Ascending aorta (tissue), 2 donors: ENCODE measurements around the gene CRLF1. TPM values are rescaled to one million over a fixed set of nuclear protein-coding genes. Genes with fewer than 3 reads are reported as not detected.

Source experiments
- DNase-seq, 2 donors: peaks; one replicate each; pipeline ENCODE4 v3.0.0-alpha.2; 2019; ENCODE audit warnings: low spot score in 2 of 2
- H3K27ac ChIP-seq, 2 donors: fragments of 200-600 bp; sonication (generic); one replicate each; pipeline ENCODE4 v1.5.1; 2016 to 2017; ENCODE audit warnings: mild to moderate bottlenecking in 1 of 2
- H3K27me3 ChIP-seq: fragments of 200-600 bp; sonication (generic); one replicate; pipeline ENCODE4 v1.5.1; 2017
- H3K36me3 ChIP-seq, 2 donors: fragments of 200-600 bp; sonication (generic); one replicate each; pipeline ENCODE4 v1.5.1; 2016
- H3K4me1 ChIP-seq, 2 donors: fragments of 200-600 bp; sonication (generic); one replicate each; pipeline ENCODE4 v1.5.1; 2016 to 2017; ENCODE audit warnings: mild to moderate bottlenecking in 1 of 2
- H3K4me3 ChIP-seq, 2 donors: fragments of 200-600 bp; sonication (generic); one replicate each; pipeline ENCODE4 v1.5.1; 2016 to 2017; ENCODE audit warnings: mild to moderate bottlenecking in 1 of 2
- H3K9me3 ChIP-seq, 2 donors: fragments of 200-600 bp; sonication (generic); one replicate each; pipeline ENCODE4 v1.5.1; 2016
- intact Hi-C: fragments of 100-400 bp; cut with DNase I; formaldehyde crosslinking; loops from one replicate; pipeline ENCODE4 v1.15.1; 2023
- total RNA-seq: library from RNA; depleted of rRNA; stranded (reverse); fragments of >200 nt; gene quantifications from one replicate; pipeline ENCODE4 v1.1.0, GENCODE V29; 2016
- TF ChIP-seq, protein P1 (sequence below), 3 experiments: fragments of 200-600 bp in 2 of 3; fragments of 450-650 bp in 1 of 3; sonication (generic) in 2 of 3; IDR thresholded peaks; one replicate each; pipeline ENCODE4 v1.5.1; 2016 to 2019; ENCODE audit warnings: antibody characterized with exemption in 3 of 3, mild to moderate bottlenecking in 1 of 3, moderate library complexity in 1 of 3

The CRLF1 gene
- total RNA-seq, 1 donor from 2014 or later, result 638 TPM

- DNase-seq, result no peak
- Histone ChIP-seq H3K4me1 (no peaks in the 10 kb centered on the region), H3K4me3 (no peak overlapping the region), H3K27ac (no peak overlapping the region), H3K27me3 (no peaks in the 10 kb centered on the region), H3K36me3 (no peaks in the 10 kb centered on the region), H3K9me3 (no peaks in the 10 kb centered on the region)
- TF ChIP-seq, protein P1, sequence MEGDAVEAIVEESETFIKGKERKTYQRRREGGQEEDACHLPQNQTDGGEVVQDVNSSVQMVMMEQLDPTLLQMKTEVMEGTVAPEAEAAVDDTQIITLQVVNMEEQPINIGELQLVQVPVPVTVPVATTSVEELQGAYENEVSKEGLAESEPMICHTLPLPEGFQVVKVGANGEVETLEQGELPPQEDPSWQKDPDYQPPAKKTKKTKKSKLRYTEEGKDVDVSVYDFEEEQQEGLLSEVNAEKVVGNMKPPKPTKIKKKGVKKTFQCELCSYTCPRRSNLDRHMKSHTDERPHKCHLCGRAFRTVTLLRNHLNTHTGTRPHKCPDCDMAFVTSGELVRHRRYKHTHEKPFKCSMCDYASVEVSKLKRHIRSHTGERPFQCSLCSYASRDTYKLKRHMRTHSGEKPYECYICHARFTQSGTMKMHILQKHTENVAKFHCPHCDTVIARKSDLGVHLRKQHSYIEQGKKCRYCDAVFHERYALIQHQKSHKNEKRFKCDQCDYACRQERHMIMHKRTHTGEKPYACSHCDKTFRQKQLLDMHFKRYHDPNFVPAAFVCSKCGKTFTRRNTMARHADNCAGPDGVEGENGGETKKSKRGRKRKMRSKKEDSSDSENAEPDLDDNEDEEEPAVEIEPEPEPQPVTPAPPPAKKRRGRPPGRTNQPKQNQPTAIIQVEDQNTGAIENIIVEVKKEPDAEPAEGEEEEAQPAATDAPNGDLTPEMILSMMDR (IDR thresholded peaks at IDR 0.05), result no peak
- intact Hi-C loops, result no loop called here
Measured at GRCh38 chr19:18620902-18621301, 14.3 kb upstream of the CRLF1 start.

GRCh38 chr19:18620311-18620710, 13.7 kb upstream of the CRLF1 start:
- H3K9me3 ChIP-seq, result no peaks in the 10 kb centered on the region
- no peak for DNase-seq
- H3K27ac ChIP-seq, result no peak overlapping the region
- no peaks in the 10 kb centered on the region for H3K27me3 ChIP-seq
- H3K36me3 ChIP-seq, result no peaks in the 10 kb centered on the region
- intact Hi-C loops, result no loop called here
- H3K4me3 ChIP-seq, result no peak overlapping the region
- TF ChIP-seq, protein P1 (IDR thresholded peaks at IDR 0.05), result no peak
- no peaks in the 10 kb centered on the region for H3K4me1 ChIP-seq

- no peaks in the 10 kb centered on the region for H3K36me3 ChIP-seq
- intact Hi-C loops, result no loop called here
- H3K27me3 ChIP-seq, result peaks cover 2% of the 10 kb centered on the region
- DNase-seq, result no peak
- no peak overlapping the region for H3K4me3 ChIP-seq
- no peaks in the 10 kb centered on the region for H3K9me3 ChIP-seq
- TF ChIP-seq, protein P1 (IDR thresholded peaks at IDR 0.05), result no peak
- H3K4me1 ChIP-seq, result no peaks in the 10 kb centered on the region
- no peak overlapping the region for H3K27ac ChIP-seq
Measured at GRCh38 chr19:18618236-18618635, 11.6 kb upstream of the CRLF1 start.

GRCh38 chr19:18617562-18617961, 11.0 kb upstream of the CRLF1 start:
- H3K27ac ChIP-seq, result no peak overlapping the region
- H3K4me3 ChIP-seq, result no peak overlapping the region
- DNase-seq, result no peak
- H3K36me3 ChIP-seq, result no peaks in the 10 kb centered on the region
- no peaks in the 10 kb centered on the region for H3K9me3 ChIP-seq
- H3K27me3 ChIP-seq, result peaks cover 8% of the 10 kb centered on the region
- peaks cover 0 to 2% of the 10 kb centered on the region in 2 donors for H3K4me1 ChIP-seq
- TF ChIP-seq, protein P1 (IDR thresholded peaks at IDR 0.05), result no peak
- intact Hi-C loops, result no loop called here

DNA sequence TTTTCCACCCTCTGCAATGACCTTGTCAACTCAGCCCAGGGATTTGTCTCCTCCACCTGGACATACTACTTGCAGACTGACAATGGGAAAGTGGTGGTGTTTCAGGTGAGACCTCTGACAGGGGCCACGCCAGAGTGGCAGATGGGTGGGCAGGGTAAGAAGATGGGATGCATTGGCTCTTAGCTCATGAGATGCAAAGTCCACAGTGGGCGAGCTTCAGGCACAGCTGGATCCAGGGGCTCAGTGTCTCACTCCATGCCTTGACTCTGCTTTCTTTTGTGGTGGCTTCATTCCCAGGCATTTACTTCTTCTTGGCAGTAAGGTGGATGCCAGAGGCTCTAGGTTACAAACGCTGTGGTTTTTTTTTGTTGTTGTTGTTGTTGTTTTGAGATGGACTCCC, 9.4 kb upstream of the CRLF1 start:
- H3K9me3 ChIP-seq, result no peaks in the 10 kb centered on the region
- no peak overlapping the region for H3K4me3 ChIP-seq
- intact Hi-C loops, result no loop called here
- TF ChIP-seq, protein P1 (IDR thresholded peaks at IDR 0.05), result no peak
- peaks cover 24% of the 10 kb centered on the region for H3K27me3 ChIP-seq
- no peaks in the 10 kb centered on the region for H3K36me3 ChIP-seq
- no peak overlapping the region for H3K27ac ChIP-seq
- no peak for DNase-seq
- H3K4me1 ChIP-seq, result peaks cover 0 to 14% of the 10 kb centered on the region in 2 donors

DNA sequence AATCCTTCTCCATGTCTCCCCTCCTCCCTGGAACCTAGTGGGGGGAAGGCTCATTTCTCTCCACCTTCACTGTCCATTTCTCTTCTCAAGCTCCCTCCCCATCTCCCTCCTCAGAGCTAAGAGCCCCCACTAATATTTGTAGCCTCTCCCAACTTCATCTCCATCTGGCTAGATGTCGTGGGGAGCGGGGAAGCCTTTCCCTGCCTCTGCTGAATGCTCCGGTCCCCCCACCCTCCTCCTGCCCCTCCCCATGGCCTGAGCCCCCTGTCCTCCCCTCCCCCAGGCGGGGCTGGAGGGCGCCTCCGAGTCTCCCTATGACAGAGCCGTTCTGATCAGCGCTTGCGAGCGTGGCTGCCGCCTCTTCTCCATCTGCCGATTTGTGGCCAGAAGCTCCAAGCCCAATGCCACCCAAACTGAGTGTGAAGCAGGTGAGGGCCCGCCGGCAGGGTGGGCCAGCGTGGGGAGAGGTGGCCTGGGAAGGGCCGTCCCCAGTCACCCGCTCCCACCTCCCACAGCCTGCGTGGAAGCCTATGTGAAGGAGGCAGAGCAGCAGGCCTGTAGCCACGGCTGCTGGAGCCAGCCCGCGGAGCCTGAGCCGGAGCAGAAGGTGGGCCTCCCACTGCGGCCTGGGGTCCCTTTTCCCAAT, 7.1 kb upstream of the CRLF1 start:
- Histone ChIP-seq H3K27ac (no peak overlapping the region), H3K4me3 (no peak overlapping the region), H3K27me3 (peaks cover 40% of the 10 kb centered on the region), H3K9me3 (no peaks in the 10 kb centered on the region), H3K36me3 (no peaks in the 10 kb centered on the region), H3K4me1 (peaks cover 0 to 18% of the 10 kb centered on the region in 2 donors)
- no peak for DNase-seq
- TF ChIP-seq, protein P1 (IDR thresholded peaks at IDR 0.05), result no peak
- intact Hi-C loops, result no loop called here
